NOMO-1 treated with DMSO at 0.1 percent for 48 hours (cell line): ENCODE results near the gene MAPK7.

Source experiments
- DNase-seq: peaks from one replicate; lab custom pipeline; 2025; ENCODE audit not compliant: unreplicated experiment; lab: John Stamatoyannopoulos, UW

MAPK7 gene

GRCh38 chr17:19378416-19379360, at the start of gene MAPK7:
Gene MAPK7, plus strand, starts transcription at chr17:19378498. Its CDS starts 403 bp downstream, at chr17:19378901.
- no peak for DNase-seq

- DNase-seq = no peak
These were observed 49.2 kb upstream of the MAPK7 start for GRCh38 chr17:19329136-19329535.

GRCh38 chr17:19329839-19330238, 48.5 kb upstream of the MAPK7 start:
- no peak for DNase-seq

- no peak for DNase-seq
These were observed 48.0 kb upstream of the MAPK7 start for GRCh38 chr17:19330271-19330670.

GRCh38 chr17:19331134-19331533, 47.2 kb upstream of the MAPK7 start:
- DNase-seq = no peak

GRCh38 chr17:19331543-19332245, 46.6 kb upstream of the MAPK7 start:
- no peak for DNase-seq

GRCh38 chr17:19332371-19333131, 45.7 kb upstream of the MAPK7 start:
- no peak for DNase-seq

GRCh38 chr17:19333132-19333440, 45.2 kb upstream of the MAPK7 start:
- DNase-seq = no peak

- DNase-seq = no peak
These were observed 44.5 kb upstream of the MAPK7 start for GRCh38 chr17:19333736-19334290.

GRCh38 chr17:19334331-19334730, 44.0 kb upstream of the MAPK7 start:
- no peak for DNase-seq

GRCh38 chr17:19335951-19336631, 42.2 kb upstream of the MAPK7 start:
- DNase-seq = no peak

GRCh38 chr17:19336938-19337711, 41.2 kb upstream of the MAPK7 start:
- DNase-seq = no peak

- DNase-seq = no peak
These were observed 40.6 kb upstream of the MAPK7 start for GRCh38 chr17:19337712-19338023.

GRCh38 chr17:19338031-19338990, 40.0 kb upstream of the MAPK7 start:
- peak; percentile 33 for DNase-seq

- no peak for DNase-seq
These were observed 38.9 kb upstream of the MAPK7 start for GRCh38 chr17:19339341-19339815.

GRCh38 chr17:19341211-19341631, 37.1 kb upstream of the MAPK7 start:
- no peak for DNase-seq

GRCh38 chr17:19341641-19342610, 36.4 kb upstream of the MAPK7 start:
- no peak for DNase-seq
